Stimulated activated CD4-positive, alpha-beta T cell treated with anti-CD3 and anti-CD28 coated beads, TNF-alpha, amount 100 ng/mL, for 48 hours (primary cell): Measurements from ENCODE around the gene FHIT.

Experiments
- DNase-seq, 3 donors: peaks; one replicate each; pipeline ENCODE4 v3.0.0-alpha.2; 2020; ENCODE audit warnings: low read depth in 3 of 3

Gene FHIT

DNA sequence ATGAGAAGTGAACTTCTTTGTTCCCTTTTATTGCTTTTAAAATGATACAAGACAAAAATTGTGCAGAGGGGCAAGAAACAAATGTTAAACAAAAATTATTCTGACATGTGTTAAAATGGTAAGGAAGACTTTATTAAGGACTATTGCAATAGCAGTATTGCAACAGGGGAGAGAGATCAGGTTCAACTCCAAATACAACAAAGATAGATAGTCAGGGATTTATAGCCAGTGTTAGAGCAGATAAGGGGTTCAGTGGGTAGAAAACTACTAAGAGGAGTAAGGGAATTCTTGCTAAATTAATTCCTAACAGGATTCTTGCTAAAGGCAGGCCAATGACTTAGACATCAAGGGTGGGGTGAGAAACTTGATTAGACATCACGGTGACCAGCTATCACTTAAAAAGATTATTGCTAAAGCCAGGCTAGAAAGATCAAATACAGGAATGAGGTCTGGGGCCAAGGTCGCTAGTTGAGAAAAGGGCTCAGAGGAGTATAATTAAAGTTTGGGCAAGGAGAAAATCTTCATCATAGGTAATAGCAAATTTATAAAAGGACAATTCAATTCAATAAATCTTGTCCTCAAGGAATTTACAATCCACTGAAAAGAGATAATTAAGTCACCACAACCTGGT is 81.5 kb downstream of the FHIT start:
- DNase-seq, result no peak

DNA sequence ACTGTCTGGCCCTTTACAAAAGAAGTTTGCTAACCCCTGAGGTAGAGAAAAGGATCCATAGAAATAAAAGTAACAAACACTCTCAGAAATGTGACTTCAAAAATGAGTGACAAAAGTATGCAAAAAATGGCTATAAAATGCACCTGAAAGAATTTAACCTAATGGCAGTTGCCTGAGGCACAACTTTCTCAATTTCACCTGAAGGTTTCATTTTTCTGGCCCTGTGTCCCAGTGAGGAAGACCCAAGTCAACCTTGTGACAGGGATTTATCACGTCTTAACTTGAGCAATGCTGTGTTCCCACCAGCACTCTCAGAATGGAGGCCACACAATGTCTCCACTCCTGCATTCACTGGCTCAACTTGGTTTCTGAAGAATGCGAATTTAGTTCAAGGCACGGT is 83.0 kb downstream of the FHIT start:
- no peak for DNase-seq

DNA sequence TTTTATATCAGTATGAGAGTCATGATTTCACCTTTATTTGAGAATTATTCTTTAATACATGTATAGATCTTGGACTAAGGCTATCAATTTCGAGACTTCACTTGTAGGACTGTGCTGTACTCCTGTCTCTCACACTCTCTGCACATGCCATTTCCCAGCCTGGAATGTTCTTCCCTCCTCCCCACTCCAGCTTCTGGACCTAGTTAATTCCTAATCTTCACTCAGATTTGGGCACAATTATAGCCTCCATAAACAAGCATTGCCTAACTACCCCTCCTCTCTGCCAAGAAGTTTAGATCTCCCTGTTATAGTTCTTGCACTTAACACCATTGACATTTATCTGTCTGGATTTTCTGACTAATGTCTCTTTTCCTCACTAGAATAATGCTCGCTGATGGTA is 88.3 kb downstream of the FHIT start:
- no peak for DNase-seq

- no peak for DNase-seq
These were observed 92.6 kb downstream of the FHIT start for GRCh38 chr3:61158667-61159066.

DNA sequence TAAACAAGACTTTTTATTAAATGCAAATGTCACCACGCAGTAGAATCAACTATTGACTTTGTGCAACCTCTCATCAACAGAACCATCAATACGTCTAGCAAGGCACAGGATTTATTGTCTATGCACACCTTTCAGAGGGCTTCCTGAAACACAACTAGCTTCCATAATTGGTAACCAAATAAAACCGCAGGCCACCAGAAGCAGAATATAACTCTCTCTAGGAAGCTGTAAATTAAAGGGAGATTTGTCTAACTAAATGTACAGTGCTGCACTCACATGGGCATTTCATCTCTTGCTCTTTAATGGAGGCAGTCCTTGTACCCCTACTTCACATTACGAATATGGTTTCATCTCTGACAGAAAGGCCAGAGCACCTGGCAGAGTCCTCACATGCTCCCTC is 93.0 kb downstream of the FHIT start:
- no peak for DNase-seq

GRCh38 chr3:61157414-61157813 is 93.8 kb downstream of the FHIT start:
- DNase-seq, result no peak

DNA sequence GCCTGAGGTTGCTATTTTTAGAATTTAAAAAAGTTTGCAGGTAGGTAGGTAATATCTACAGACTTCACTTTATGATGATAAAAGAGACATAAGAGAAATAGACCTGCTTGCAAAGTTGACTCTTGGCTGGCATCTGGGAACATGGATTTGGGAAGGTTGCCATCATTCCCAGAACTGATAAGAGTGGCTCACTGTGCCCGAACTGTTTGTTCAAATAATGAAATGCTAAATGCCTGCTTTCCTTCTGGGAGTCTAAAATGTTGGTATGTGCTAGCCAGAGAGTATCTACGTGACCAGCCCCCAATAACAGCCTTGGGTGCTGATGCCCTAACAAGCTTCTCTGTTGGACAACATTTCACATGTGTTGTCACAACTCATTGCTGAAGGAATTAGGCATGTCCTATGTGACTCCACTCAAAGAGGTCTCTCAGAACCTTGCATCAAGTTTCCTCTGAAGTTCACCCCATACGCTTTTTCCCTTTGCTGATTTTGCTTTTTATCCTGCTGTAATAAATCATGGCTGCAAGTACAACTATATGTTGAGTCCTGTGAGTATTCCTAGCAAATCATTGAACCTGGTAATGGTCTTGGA is 95.5 kb downstream of the FHIT start:
- DNase-seq, result no peak

GRCh38 chr3:61154457-61155198 is 96.6 kb downstream of the FHIT start:
- DNase-seq, result no peak

- DNase-seq, result no peak
These were observed 99.2 kb downstream of the FHIT start for GRCh38 chr3:61152071-61152470.

DNA sequence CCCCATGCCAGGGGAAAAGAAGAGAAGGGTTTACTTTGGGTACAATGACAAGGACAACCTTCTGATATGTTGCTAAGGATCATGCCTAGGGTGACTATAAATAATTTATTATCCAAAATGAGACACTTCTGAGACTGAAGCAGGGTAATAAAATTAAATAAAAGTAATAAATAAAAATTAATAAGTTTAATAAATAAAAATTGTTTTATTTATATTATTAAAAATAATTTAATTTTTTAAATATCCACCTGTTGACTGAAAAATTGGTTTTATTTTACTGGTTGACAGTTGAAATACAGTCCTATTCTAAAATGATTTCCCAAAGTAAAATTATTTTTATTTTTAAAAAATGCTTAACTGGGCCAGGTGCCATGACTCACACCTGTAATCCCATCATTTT is 102.0 kb downstream of the FHIT start:
- no peak for DNase-seq

DNA sequence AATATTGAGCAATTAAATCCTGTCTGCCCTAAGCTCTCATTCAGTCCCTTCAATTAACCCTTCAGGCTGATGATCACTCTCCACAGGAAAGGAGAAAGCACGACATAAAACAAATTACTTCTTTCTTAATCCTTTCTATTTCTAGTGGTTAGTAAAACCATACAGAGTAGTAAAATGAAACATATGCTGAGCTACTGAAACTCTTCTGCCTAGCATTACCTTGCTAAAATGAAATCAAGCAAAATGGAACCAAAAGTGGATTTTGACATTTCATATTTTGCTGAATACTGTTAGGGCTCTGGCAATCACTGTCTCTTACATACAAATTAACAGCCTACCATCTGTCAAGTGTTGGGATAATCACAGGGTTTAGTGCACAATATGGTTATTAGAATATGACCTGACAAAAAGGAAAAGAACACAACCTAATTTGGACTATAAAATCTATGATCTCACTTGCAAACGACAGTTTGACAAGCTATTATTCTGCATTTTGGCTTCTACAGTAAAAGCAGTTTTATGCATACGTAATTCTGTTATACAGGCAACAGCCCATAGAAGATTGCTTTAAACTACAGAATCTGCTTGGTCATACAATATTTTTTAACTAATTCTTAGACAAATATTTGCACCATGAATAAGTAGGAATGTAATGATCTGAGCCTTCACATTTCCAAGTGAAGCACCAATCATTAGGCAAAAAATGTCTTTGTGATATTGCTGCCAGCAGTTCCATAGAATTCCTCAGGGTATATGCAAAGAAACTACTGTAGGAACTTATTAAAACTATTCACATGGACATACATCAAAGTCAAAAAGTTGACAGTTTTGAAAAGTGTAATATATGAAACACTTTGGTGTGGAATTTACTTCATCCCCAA is 105.0 kb downstream of the FHIT start:
- DNase-seq, result no peak

- no peak for DNase-seq
These were observed 109.6 kb downstream of the FHIT start for GRCh38 chr3:61141697-61142096.

DNA sequence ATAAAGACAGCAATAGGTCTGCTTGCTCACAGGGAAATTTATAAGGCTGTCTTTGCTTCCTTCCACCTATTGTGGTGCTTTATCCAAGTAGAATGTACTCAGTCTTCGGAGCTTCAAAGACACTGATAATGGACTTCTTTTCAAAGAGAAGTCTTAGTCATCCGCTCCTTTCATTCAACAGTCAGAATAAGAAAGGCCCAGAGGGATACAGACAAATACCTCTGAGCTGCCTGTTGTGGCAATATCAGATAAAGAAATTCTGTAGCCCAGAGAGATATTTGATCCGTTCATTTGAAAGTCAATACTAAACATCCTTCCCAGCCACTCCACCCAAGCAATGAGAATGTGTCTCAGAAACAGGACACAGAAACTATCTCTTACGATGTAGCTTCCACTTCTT is 110.0 kb downstream of the FHIT start:
- no peak for DNase-seq

DNA sequence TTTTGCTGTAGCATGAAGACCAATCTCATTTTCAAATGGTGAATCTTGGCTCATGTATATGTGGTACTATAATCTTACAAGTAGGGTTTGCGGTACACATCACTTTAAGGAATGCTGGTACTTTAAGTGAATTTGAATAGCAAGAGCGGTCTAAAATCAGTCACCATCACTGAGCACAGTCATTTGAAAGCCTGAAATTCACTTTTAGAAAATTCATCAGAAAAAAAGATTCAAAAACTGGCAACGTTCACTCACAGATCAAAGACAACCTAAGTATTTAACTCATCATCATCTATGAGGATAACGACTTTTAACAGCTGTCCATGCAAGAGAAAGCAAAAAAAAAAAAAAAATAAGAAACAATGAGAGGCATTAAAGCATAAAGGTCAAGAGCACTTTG is 111.6 kb downstream of the FHIT start:
- DNase-seq, result no peak

DNA sequence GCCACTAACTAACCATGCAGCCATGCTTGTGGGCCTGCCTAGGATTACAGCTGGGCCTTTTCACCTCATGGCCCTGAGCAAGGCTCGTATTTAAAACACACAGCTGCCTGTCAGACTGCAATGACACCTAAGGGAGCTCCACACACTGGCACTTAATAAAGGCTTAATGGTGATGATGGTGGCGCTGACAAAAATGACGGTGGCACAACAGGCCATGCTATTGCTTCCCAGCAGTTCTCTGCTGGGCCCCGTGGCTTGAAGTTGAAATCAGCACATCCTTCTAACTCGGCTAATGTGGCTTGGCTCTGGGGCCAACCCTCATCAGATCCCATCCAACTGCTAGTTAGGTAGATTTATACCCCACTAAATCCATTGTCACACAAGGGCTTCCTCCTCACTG is 112.9 kb downstream of the FHIT start:
- no peak for DNase-seq

DNA sequence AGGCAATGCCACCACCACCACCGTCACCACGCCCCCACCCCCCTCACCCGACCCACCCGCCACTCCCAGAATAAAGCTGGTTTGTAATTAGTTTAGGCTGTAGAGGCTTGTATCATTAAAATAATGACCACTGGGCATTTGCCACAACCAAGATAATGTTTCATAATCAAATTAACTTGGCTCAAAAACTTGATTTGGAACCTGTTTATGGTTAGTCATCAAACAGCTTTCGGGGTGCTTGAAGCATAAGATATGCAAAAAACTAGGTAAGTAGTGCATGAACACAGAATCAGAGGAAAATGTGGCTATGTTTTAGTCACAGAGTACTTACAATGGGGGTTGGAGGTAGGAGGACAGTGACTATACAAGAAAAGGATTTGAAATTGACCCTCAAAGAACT is 115.1 kb downstream of the FHIT start:
- no peak for DNase-seq

GRCh38 chr3:61134532-61134931 is 116.7 kb downstream of the FHIT start:
- no peak for DNase-seq

- no peak for DNase-seq
These were observed 119.2 kb downstream of the FHIT start for GRCh38 chr3:61132062-61132461.

DNA sequence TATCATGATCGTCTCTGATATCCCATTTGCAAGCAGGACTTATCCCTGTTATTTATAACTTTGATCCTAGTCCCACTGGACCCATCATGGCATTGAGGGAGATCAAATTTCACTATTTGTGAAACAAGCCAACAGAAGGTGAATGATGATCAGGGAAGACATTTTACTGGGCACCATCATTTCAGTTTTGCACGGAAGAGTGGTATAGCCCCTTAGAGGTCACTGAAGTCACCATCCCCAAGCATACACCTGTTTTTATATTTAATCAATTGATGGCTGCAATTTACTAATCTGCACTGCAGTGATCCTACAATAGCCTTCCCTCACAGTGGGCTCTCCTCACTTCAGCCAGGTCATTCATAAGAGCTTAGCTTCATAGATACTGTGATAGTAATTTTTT is 132.4 kb downstream of the FHIT start:
- DNase-seq, result no peak

GRCh38 chr3:61117045-61117898 is 134.0 kb downstream of the FHIT start:
- DNase-seq, result no peak

DNA sequence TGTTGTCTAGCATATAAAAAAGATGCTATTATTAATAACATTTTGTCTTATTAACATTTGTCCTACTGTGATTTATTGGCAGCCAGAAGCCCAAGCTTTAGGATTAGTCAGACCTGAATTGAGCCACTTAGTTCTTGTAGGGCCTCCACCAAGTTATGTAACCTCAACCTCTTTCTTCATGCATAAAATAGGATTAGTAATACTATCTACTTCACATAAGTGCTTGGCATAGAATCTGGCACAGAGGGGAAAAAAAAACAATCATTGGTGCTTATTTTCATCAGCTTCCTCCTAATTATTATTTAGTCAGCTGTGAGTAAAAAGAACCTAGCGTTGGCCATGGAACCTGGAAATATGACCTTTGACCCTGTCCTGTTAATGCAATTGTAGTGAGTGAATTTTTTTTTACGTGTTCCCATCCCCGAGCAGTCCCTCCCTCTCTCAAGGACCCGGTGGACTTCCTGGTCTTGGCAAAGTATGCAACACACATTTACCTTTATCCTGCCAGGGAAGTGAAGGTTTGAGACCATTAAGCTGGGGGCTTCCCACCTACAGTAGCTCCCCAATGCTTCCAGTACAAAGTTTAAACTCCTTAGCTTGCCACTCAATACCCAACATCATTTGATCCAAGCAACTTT is 136.8 kb downstream of the FHIT start:
- DNase-seq, result no peak
